ENCODE data around the gene TBR1. TPM values are rescaled to one million over a fixed set of nuclear protein-coding genes. Genes with fewer than 3 reads are reported as not detected.

Gene TBR1
- total RNA-seq, 1 donor from 2014 or later = not detected

- H3K36me3 Mint-ChIP-seq (ENCODE audit: insufficient read depth) = peaks cover 9% of the 10 kb centered on the region
- no peak overlapping the region for H3K27ac Mint-ChIP-seq
- no peak overlapping the region for H3K4me3 Mint-ChIP-seq (ENCODE audit: low read depth)
- H3K4me1 Mint-ChIP-seq (ENCODE audit: low read depth) = no peaks in the 10 kb centered on the region
- no peak for TF ChIP-seq CTCF (IDR thresholded peaks at IDR 0.05; ENCODE audit: unreplicated experiment)
- no peaks in the 10 kb centered on the region for H3K27me3 Mint-ChIP-seq
- no peaks in the 10 kb centered on the region for H3K9me3 Mint-ChIP-seq (ENCODE audit: low read depth)
- no peak for DNase-seq (ENCODE audit: low spot score, unreplicated experiment)
Measured at GRCh38 chr2:161402297-161402696, 13.8 kb upstream of the TBR1 start.

GRCh38 chr2:161406316-161406715, 9.8 kb upstream of the TBR1 start:
- Mint-ChIP-seq H3K4me3 (ENCODE audit: low read depth) (no peak overlapping the region), H3K9me3 (ENCODE audit: low read depth) (no peaks in the 10 kb centered on the region), H3K27ac (no peak overlapping the region), H3K4me1 (ENCODE audit: low read depth) (no peaks in the 10 kb centered on the region), H3K36me3 (ENCODE audit: insufficient read depth) (peaks cover 9% of the 10 kb centered on the region), H3K27me3 (peaks cover 2% of the 10 kb centered on the region)
- TF ChIP-seq CTCF (IDR thresholded peaks at IDR 0.05; ENCODE audit: unreplicated experiment) = no peak
- DNase-seq (ENCODE audit: low spot score, unreplicated experiment) = no peak

GRCh38 chr2:161407597-161407996, 8.5 kb upstream of the TBR1 start:
- no peak for TF ChIP-seq CTCF (IDR thresholded peaks at IDR 0.05; ENCODE audit: unreplicated experiment)
- Mint-ChIP-seq H3K27me3 (peaks cover 14% of the 10 kb centered on the region), H3K4me3 (ENCODE audit: low read depth) (no peak overlapping the region), H3K4me1 (ENCODE audit: low read depth) (no peaks in the 10 kb centered on the region), H3K9me3 (ENCODE audit: low read depth) (no peaks in the 10 kb centered on the region), H3K36me3 (ENCODE audit: insufficient read depth) (peaks cover 10% of the 10 kb centered on the region), H3K27ac (no peak overlapping the region)
- no peak for DNase-seq (ENCODE audit: low spot score, unreplicated experiment)

GRCh38 chr2:161409308-161409907, 6.7 kb upstream of the TBR1 start:
- TF ChIP-seq CTCF (IDR thresholded peaks at IDR 0.05; ENCODE audit: unreplicated experiment) = no peak
- peaks cover 31% of the 10 kb centered on the region for H3K27me3 Mint-ChIP-seq
- peaks cover 9% of the 10 kb centered on the region for H3K36me3 Mint-ChIP-seq (ENCODE audit: insufficient read depth)
- DNase-seq (ENCODE audit: low spot score, unreplicated experiment) = no peak
- peaks cover 2% of the 10 kb centered on the region for H3K4me1 Mint-ChIP-seq (ENCODE audit: low read depth)
- no peak overlapping the region for H3K4me3 Mint-ChIP-seq (ENCODE audit: low read depth)
- no peaks in the 10 kb centered on the region for H3K9me3 Mint-ChIP-seq (ENCODE audit: low read depth)
- H3K27ac Mint-ChIP-seq = no peak overlapping the region

GRCh38 chr2:161412346-161412745, 3.8 kb upstream of the TBR1 start:
- no peak for TF ChIP-seq CTCF (IDR thresholded peaks at IDR 0.05; ENCODE audit: unreplicated experiment)
- peaks cover 9% of the 10 kb centered on the region for H3K36me3 Mint-ChIP-seq (ENCODE audit: insufficient read depth)
- peaks cover 57% of the 10 kb centered on the region for H3K27me3 Mint-ChIP-seq
- no peak overlapping the region for H3K4me3 Mint-ChIP-seq (ENCODE audit: low read depth)
- no peak for DNase-seq (ENCODE audit: low spot score, unreplicated experiment)
- peaks cover 14% of the 10 kb centered on the region for H3K4me1 Mint-ChIP-seq (ENCODE audit: low read depth)
- H3K9me3 Mint-ChIP-seq (ENCODE audit: low read depth) = no peaks in the 10 kb centered on the region
- H3K27ac Mint-ChIP-seq = no peak overlapping the region
